ENCODE results near the gene BCKDHB. TPM values are rescaled to one million over a fixed set of nuclear protein-coding genes. Genes with fewer than 3 reads are reported as not detected.

The BCKDHB gene
- total RNA-seq, 1 experiment from 2014 or later, result 24.3 TPM

DNA sequence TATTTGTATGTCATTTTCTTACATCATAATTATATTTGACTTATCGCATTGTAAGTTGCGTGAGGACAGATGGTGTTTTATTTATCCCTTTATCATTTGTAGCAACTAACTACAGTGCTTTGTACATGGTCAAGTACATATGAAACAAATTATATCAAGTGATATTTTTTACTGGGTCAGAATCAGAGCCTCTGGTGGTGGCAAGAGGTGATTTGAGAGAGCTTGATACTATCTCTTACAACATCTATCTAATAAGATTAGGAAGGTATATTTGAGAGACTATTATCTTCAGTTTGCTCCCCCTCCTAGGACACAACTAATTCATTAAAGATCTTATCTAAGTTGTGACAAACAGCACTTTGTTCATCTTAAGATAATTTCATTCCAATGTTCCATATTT is 47.7 kb downstream of the BCKDHB start (continued):
- TF ChIP-seq, protein P1, sequence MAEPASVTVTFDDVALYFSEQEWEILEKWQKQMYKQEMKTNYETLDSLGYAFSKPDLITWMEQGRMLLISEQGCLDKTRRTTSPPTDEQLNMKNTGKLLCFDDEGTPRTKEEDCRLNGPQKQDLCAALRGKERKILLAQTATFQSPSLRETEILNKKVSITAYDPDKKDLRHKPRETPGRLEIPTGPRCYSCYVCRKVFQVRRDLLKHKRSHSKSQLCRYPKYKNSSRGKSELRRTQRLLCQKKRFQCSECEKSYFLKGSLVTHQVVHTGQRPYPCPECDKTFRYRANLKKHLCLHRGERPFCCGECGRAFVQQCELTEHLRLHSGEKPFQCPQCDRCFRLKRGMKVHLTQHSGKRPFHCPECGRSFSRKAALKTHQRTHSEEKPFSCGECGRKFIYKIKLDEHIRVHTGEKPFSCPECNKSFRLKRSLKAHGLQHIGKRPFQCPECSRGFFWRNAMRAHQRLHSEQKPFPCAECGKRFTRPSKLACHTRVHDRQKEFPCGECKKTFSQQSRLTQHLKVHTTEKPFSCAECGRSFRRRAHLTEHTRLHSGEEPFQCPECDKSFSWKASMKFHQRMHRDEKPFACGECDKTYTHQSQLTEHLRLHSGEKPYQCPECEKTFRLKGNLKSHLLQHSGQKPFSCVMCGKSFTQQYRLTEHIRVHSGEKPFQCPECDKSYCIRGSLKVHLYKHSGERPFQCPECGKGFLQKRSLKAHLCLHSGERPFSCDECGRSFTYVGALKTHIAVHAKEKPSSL (CRISPR knock-in tag; conservative IDR thresholded peaks at IDR 0.05), result no peak
- no peak for TF ChIP-seq ZNF317 (CRISPR knock-in tag; IDR thresholded peaks at IDR 0.05; ENCODE audit: borderline replicate concordance, low read depth)
- no peak for TF ChIP-seq NR2C2 (CRISPR knock-in tag; IDR thresholded peaks at IDR 0.05)
- no peak for TF ChIP-seq TCF7 (CRISPR knock-in tag; IDR thresholded peaks at IDR 0.05; ENCODE audit: low read depth)

DNA sequence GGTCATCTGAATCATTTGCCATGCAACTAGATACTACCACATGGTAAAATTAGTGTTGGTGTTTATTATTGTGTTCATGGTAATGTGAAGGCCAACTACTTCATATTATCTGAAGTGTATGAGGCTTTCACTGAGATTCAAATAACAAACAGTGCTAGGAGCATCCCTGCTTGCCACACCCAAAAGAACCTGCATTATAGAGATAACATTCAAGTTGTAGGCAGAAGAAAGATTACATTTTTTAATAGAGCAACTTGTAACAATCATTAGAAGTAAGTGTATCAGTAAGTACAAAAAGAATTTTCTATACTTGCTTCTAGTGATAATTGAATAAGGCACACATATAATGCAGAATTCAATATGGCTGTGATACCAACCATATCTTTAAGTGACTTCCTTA is 49.8 kb downstream of the BCKDHB start:
- TF ChIP-seq, protein P2, sequence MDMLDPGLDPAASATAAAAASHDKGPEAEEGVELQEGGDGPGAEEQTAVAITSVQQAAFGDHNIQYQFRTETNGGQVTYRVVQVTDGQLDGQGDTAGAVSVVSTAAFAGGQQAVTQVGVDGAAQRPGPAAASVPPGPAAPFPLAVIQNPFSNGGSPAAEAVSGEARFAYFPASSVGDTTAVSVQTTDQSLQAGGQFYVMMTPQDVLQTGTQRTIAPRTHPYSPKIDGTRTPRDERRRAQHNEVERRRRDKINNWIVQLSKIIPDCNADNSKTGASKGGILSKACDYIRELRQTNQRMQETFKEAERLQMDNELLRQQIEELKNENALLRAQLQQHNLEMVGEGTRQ (CRISPR knock-in tag; IDR thresholded peaks at IDR 0.05), result no peak
- no peak for TF ChIP-seq ESRRA (CRISPR knock-in tag; IDR thresholded peaks at IDR 0.05; ENCODE audit: borderline replicate concordance)
- TF ChIP-seq EMX1 (CRISPR knock-in tag; IDR thresholded peaks at IDR 0.05), result no peak
- TF ChIP-seq ZNF121 (CRISPR knock-in tag; IDR thresholded peaks at IDR 0.05), result no peak
- TF ChIP-seq ZNF219 (CRISPR knock-in tag; IDR thresholded peaks at IDR 0.05; ENCODE audit: borderline replicate concordance), result no peak
- TF ChIP-seq KAT7 (CRISPR knock-in tag; IDR thresholded peaks at IDR 0.05; ENCODE audit: borderline replicate concordance), result no peak
- no peak for TF ChIP-seq ZNF281 (CRISPR knock-in tag; IDR thresholded peaks at IDR 0.05)
- no peak for TF ChIP-seq SMAD4 (CRISPR knock-in tag; IDR thresholded peaks at IDR 0.05)
- no peak for TF ChIP-seq ZNF416 (CRISPR knock-in tag; IDR thresholded peaks at IDR 0.05)
- TF ChIP-seq GRHL2 (CRISPR knock-in tag; IDR thresholded peaks at IDR 0.05; ENCODE audit: insufficient replicate concordance, severe bottlenecking), result no peak
- TF ChIP-seq, protein P3, sequence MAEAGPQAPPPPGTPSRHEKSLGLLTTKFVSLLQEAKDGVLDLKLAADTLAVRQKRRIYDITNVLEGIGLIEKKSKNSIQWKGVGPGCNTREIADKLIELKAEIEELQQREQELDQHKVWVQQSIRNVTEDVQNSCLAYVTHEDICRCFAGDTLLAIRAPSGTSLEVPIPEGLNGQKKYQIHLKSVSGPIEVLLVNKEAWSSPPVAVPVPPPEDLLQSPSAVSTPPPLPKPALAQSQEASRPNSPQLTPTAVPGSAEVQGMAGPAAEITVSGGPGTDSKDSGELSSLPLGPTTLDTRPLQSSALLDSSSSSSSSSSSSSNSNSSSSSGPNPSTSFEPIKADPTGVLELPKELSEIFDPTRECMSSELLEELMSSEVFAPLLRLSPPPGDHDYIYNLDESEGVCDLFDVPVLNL (CRISPR knock-in tag; IDR thresholded peaks at IDR 0.05; ENCODE audit: borderline replicate concordance, low read depth), result no peak
- no peak for TF ChIP-seq RELA (CRISPR knock-in tag; IDR thresholded peaks at IDR 0.05; ENCODE audit: borderline replicate concordance)
- TF ChIP-seq, protein P4, sequence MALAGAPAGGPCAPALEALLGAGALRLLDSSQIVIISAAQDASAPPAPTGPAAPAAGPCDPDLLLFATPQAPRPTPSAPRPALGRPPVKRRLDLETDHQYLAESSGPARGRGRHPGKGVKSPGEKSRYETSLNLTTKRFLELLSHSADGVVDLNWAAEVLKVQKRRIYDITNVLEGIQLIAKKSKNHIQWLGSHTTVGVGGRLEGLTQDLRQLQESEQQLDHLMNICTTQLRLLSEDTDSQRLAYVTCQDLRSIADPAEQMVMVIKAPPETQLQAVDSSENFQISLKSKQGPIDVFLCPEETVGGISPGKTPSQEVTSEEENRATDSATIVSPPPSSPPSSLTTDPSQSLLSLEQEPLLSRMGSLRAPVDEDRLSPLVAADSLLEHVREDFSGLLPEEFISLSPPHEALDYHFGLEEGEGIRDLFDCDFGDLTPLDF (CRISPR knock-in tag; IDR thresholded peaks at IDR 0.05), result no peak
- no peak for TF ChIP-seq NR2C2 (CRISPR knock-in tag; IDR thresholded peaks at IDR 0.05)
- no peak for TF ChIP-seq IRF2 (CRISPR knock-in tag; IDR thresholded peaks at IDR 0.05; ENCODE audit: borderline replicate concordance, low read depth)
- no peak for TF ChIP-seq MXD4 (CRISPR knock-in tag; IDR thresholded peaks at IDR 0.05; ENCODE audit: borderline replicate concordance)
- no peak for TF ChIP-seq JUN (CRISPR knock-in tag; IDR thresholded peaks at IDR 0.05)
- TF ChIP-seq ZSCAN18 (CRISPR knock-in tag; IDR thresholded peaks at IDR 0.05), result no peak
- TF ChIP-seq, protein P5, sequence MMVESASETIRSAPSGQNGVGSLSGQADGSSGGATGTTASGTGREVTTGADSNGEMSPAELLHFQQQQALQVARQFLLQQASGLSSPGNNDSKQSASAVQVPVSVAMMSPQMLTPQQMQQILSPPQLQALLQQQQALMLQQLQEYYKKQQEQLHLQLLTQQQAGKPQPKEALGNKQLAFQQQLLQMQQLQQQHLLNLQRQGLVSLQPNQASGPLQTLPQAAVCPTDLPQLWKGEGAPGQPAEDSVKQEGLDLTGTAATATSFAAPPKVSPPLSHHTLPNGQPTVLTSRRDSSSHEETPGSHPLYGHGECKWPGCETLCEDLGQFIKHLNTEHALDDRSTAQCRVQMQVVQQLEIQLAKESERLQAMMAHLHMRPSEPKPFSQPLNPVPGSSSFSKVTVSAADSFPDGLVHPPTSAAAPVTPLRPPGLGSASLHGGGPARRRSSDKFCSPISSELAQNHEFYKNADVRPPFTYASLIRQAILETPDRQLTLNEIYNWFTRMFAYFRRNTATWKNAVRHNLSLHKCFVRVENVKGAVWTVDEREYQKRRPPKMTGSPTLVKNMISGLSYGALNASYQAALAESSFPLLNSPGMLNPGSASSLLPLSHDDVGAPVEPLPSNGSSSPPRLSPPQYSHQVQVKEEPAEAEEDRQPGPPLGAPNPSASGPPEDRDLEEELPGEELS (CRISPR knock-in tag; IDR thresholded peaks at IDR 0.05), result no peak
- Mint-ChIP-seq H3K27ac (no peak overlapping the region), H3K9me3 (no peaks in the 10 kb centered on the region), H3K36me3 (no peaks in the 10 kb centered on the region), H3K27me3 (ENCODE audit: low read depth) (no peaks in the 10 kb centered on the region), H3K4me1 (peaks cover 8% of the 10 kb centered on the region; the same call in 1 of the 2 replicates), H3K4me3 (no peak overlapping the region)
- ATAC-seq, result no peak
- DNase-seq (ENCODE audit: low spot score), result no peak
- ChIA-PET POLR2A (interaction anchor here (0.6 kb wide), 1 partner anchor 68 kb away, joined by 5 read pairs; no protein-coding TSS in a partner anchor), CTCF (no interaction called here)

Data from WTC11 (cell line).